Ureter (tissue), 1 donor: ENCODE results near the gene MAP7. TPM values are rescaled to one million over a fixed set of nuclear protein-coding genes. Genes with fewer than 3 reads are reported as not detected.
"Not testable (repeated sequence)": the region's sequence is repeated elsewhere in the genome, so short reads cannot be mapped to it uniquely, and the experiment has no call there.

Experiments
- DNase-seq: peaks from one replicate; pipeline ENCODE4 v3.0.0-alpha.2; 2020; ENCODE audit warnings: low spot score
- total RNA-seq: library from RNA; stranded (reverse); gene quantifications from one replicate; pipeline ENCODE4 v1.2.4, GENCODE V29; 2023
- donor health status: DM: yes; HTN: yes; CAD: no.

MAP7 gene
- total RNA-seq, 1 donor from 2014 or later, result 37.0 TPM

GRCh38 chr6:136424901-136425300 lies 125.3 kb downstream of the MAP7 start:
- no peak for DNase-seq

GRCh38 chr6:136424450-136424849 lies 125.8 kb downstream of the MAP7 start:
- DNase-seq, result no peak

- no peak for DNase-seq
These were observed 128.6 kb downstream of the MAP7 start for GRCh38 chr6:136421537-136422158.

GRCh38 chr6:136420853-136421252 lies 129.4 kb downstream of the MAP7 start:
- DNase-seq, result no peak

GRCh38 chr6:136415351-136416007 lies 134.7 kb downstream of the MAP7 start:
- DNase-seq, result no peak

- no peak for DNase-seq
These were observed 137.8 kb downstream of the MAP7 start for GRCh38 chr6:136412410-136412809.

- no peak for DNase-seq
These were observed 138.5 kb downstream of the MAP7 start for GRCh38 chr6:136411453-136412354.

- DNase-seq, result no peak
These were observed 139.2 kb downstream of the MAP7 start for GRCh38 chr6:136411025-136411325.

- no peak for DNase-seq
These were observed 139.8 kb downstream of the MAP7 start for GRCh38 chr6:136410201-136411024.

- DNase-seq, result no peak
These were observed 140.6 kb downstream of the MAP7 start for GRCh38 chr6:136409597-136409996.

- no peak for DNase-seq
These were observed 142.0 kb downstream of the MAP7 start for GRCh38 chr6:136408204-136408603.

- no peak for DNase-seq
These were observed 144.7 kb downstream of the MAP7 start for GRCh38 chr6:136405420-136406029.

- no peak for DNase-seq
These were observed 145.4 kb downstream of the MAP7 start for GRCh38 chr6:136404627-136405419.

- no peak for DNase-seq
These were observed 146.2 kb downstream of the MAP7 start for GRCh38 chr6:136404007-136404406.

GRCh38 chr6:136403110-136403980 lies 146.9 kb downstream of the MAP7 start:
- DNase-seq, result no peak

- DNase-seq, result no peak
These were observed 148.5 kb downstream of the MAP7 start for GRCh38 chr6:136401749-136402148.

GRCh38 chr6:136401236-136401635 lies 149.0 kb downstream of the MAP7 start:
- not testable (repeated sequence) for DNase-seq

GRCh38 chr6:136398453-136398852 lies 151.8 kb downstream of the MAP7 start:
- no peak for DNase-seq

GRCh38 chr6:136396908-136397307 lies 153.3 kb downstream of the MAP7 start:
- no peak for DNase-seq

GRCh38 chr6:136390959-136391358 lies 159.3 kb downstream of the MAP7 start:
- DNase-seq, result not testable (repeated sequence)
